CD14-positive monocyte (primary cell): Measurements from ENCODE around the gene COL20A1. TPM values are rescaled to one million over a fixed set of nuclear protein-coding genes. Genes with fewer than 3 reads are reported as not detected.

ENCODE experiments used
- DNase-seq, 3 donors: peaks; one replicate each; pipeline ENCODE4 v3.0.0-alpha.2; 2011 to 2022
- H2AFZ ChIP-seq: 2 replicates; pipeline ENCODE4 v1.6.0; 2012; ENCODE audit warnings: mild to moderate bottlenecking, low read depth, low read length, inconsistent platforms; ENCODE audit not compliant: insufficient read depth, poor library complexity, severe bottlenecking
- H3K27ac ChIP-seq, 2 donors: 1 replicate in 1 of 2; 2 replicates in 1 of 2; pipeline ENCODE4 v1.5.1; 2012 to 2013; ENCODE audit warnings: low read length in 2 of 2, control low read depth in 1 of 2, inconsistent platforms in 1 of 2, low read depth in 1 of 2, mild to moderate bottlenecking in 1 of 2
- H3K27me3 ChIP-seq, 2 donors: one replicate each; pipeline versions ENCODE4 v1.6.0 to v1.6.1; 2011 to 2013; ENCODE audit warnings: low read length in 2 of 2; ENCODE audit not compliant: control insufficient read depth in 2 of 2, insufficient read depth in 2 of 2
- H3K36me3 ChIP-seq, 2 donors: replicated peaks in 1 of 2; 1 replicate in 1 of 2; 2 replicates in 1 of 2; pipeline versions ENCODE4 v1.5.1 to v1.6.1; 2012 to 2013; ENCODE audit warnings: low read length in 2 of 2, control low read depth in 1 of 2, inconsistent platforms in 1 of 2, mild to moderate bottlenecking in 1 of 2; ENCODE audit not compliant: insufficient read depth in 2 of 2, control insufficient read depth in 1 of 2
- H3K4me1 ChIP-seq, 2 donors: 1 replicate in 1 of 2; 2 replicates in 1 of 2; pipeline versions ENCODE4 v1.5.1 to v1.6.1; 2012 to 2013; ENCODE audit warnings: low read length in 2 of 2, control low read depth in 1 of 2, inconsistent platforms in 1 of 2, mild to moderate bottlenecking in 1 of 2, moderate library complexity in 1 of 2; ENCODE audit not compliant: insufficient read depth in 2 of 2, control insufficient read depth in 1 of 2
- H3K4me2 ChIP-seq: replicated peaks from 2 replicates; pipeline ENCODE3; 2012; ENCODE audit warnings: low read length, moderate library complexity, mild to moderate bottlenecking; ENCODE audit not compliant: poor library complexity, severe bottlenecking; ENCODE audit errors: extremely low read depth
- H3K4me3 ChIP-seq, 3 experiments: fragments of 200-600 bp in 1 of 3; sonication (generic) in 1 of 3; replicated peaks in 1 of 3; 1 replicate in 2 of 3; 2 replicates in 1 of 3; pipeline ENCODE4 v1.5.1; 2011 to 2013; ENCODE audit warnings: low read length in 3 of 3, mild to moderate bottlenecking in 3 of 3, control low read depth in 2 of 3, low read depth in 2 of 3, inconsistent platforms in 1 of 3, moderate library complexity in 1 of 3
- H3K79me2 ChIP-seq: 2 replicates; pipeline ENCODE4 v1.6.0; 2012; ENCODE audit warnings: mild to moderate bottlenecking, control low read depth, inconsistent platforms, low read length, moderate library complexity; ENCODE audit not compliant: insufficient read depth
- H3K9ac ChIP-seq: 2 replicates; pipeline ENCODE4 v1.6.0; 2017; ENCODE audit warnings: low read length, mild to moderate bottlenecking; ENCODE audit not compliant: insufficient read depth, poor library complexity, severe bottlenecking
- H3K9me3 ChIP-seq, 2 donors: replicated peaks in 1 of 2; 1 replicate in 1 of 2; 2 replicates in 1 of 2; pipeline versions ENCODE4 v1.5.1 to v1.6.1; 2012 to 2013; ENCODE audit warnings: low read length in 2 of 2, control low read depth in 1 of 2; ENCODE audit not compliant: control insufficient read depth in 1 of 2, insufficient read depth in 1 of 2
- H4K20me1 ChIP-seq: 2 replicates; pipeline ENCODE4 v1.6.0; 2012; ENCODE audit warnings: mild to moderate bottlenecking, low read length, control low read depth, moderate library complexity; ENCODE audit not compliant: insufficient read depth
- H3K27ac Mint-ChIP-seq, 7 donors: one replicate each; pipeline ENCODE4 v1.8.0; 2020; ENCODE audit warnings: mild to moderate bottlenecking in 7 of 7, mixed read lengths in 7 of 7, moderate library complexity in 6 of 7, inconsistent platforms in 2 of 7
- H3K27me3 Mint-ChIP-seq, 3 donors: one replicate each; pipeline ENCODE4 v1.8.0; 2021 to 2022; ENCODE audit warnings: low read depth in 3 of 3, mild to moderate bottlenecking in 3 of 3, mixed read lengths in 3 of 3, moderate library complexity in 3 of 3, inconsistent platforms in 1 of 3
- H3K36me3 Mint-ChIP-seq, 2 donors: one replicate each; pipeline ENCODE4 v1.8.0; 2020; ENCODE audit warnings: mixed read lengths in 2 of 2, inconsistent platforms in 1 of 2, mild to moderate bottlenecking in 1 of 2
- H3K4me1 Mint-ChIP-seq: one replicate; pipeline ENCODE4 v1.8.0; 2020; ENCODE audit warnings: mild to moderate bottlenecking, mixed read lengths
- H3K4me3 Mint-ChIP-seq, 2 donors: one replicate each; pipeline ENCODE4 v1.8.0; 2020; ENCODE audit warnings: mild to moderate bottlenecking in 2 of 2, mixed read lengths in 2 of 2, moderate library complexity in 1 of 2
- H3K9me3 Mint-ChIP-seq, 7 donors: one replicate each; pipeline ENCODE4 v1.8.0; 2020 to 2022; ENCODE audit warnings: mixed read lengths in 7 of 7, mild to moderate bottlenecking in 6 of 7, moderate library complexity in 6 of 7, inconsistent platforms in 2 of 7
- WGBS: methylation state at CpG from one replicate; pipeline ENCODE4 v1.1.5; 2013; ENCODE audit warnings: missing lambda C conversion rate; ENCODE audit not compliant: insufficient coverage; 5-methylcytosine and 5-hydroxymethylcytosine counted together
- intact Hi-C, 2 donors: fragments of 100-400 bp; cut with micrococcal nuclease; formaldehyde crosslinking; loops; one replicate each; pipeline versions ENCODE4 v1.15.0 to v1.15.1; 2023
- polyA plus RNA-seq, 3 donors: library from polyadenylated mRNA; depleted of rRNA in 1 of 3; unstranded in 2 of 3; stranded (reverse) in 1 of 3; fragments of 300-500 nt in 2 of 3; fragments of >200 nt in 1 of 3; fragmentation: Illumina TruSeq in 2 of 3; gene quantifications; 1 replicate in 2 of 3; 2 replicates in 1 of 3; pipeline ENCODE4 v1.2.3, GENCODE V29; 2012 to 2021
- TF ChIP-seq, protein P1 (sequence below): fragments of 200-600 bp; IDR thresholded peaks from one replicate; pipeline ENCODE4 v1.8.0; 2022; ENCODE audit warnings: antibody characterized with exemption, mild to moderate bottlenecking

The COL20A1 gene
- polyA plus RNA-seq, 3 donors, result not detected

GRCh38 chr20:63371291-63371865 is 78.4 kb downstream of the COL20A1 start:
- H3K36me3 Mint-ChIP-seq, result no peaks in the 10 kb centered on the region
- no peak overlapping the region for H3K27ac Mint-ChIP-seq

DNA sequence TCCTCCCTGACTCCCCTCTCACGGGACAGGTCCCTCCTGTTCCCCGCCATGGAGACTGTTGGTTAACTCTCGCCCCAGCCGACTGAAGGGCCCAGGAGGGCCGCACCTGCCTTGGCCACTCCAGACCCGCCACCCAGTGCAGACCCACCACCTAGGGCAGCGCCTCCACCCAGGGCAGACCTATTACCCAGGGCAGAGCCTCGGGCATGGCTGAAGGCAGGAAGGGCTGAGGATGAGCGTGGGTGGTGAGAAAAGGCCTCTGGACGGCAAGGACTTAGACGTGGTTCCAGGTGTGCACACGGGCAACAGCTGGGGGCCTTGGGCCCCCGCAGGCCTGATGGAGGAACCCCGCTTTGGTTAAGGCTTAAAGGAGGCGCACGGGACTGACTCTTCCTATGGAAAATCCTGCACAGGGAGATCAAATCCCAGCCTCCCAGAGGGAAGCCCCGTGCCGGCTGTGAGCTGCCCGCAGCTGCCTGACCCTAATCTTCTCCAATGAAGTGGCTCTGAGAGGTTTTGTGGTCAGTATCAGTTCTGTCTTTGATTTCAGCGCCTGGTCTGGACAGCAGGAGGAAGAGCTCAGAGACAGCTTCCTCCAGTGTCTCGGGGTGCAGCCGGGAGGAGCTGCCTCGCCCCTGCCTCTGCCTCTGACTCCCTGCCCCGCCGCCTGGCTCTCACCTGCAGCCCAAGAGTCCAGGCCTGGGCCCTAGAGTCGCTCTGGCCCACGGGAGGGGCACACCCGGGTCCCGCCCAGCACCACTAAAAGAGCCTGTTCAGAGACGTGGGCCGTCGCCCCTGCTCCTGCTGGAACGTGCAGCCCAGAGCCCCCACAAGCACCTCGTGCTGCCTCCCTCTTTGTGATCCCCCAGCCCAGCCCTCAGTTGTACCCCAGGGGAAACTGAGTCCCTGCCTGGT is 80.2 kb downstream of the COL20A1 start:
- peaks cover 14 to 31% (median 14%) of the 10 kb centered on the region in 3 donors for H3K27me3 Mint-ChIP-seq
- peaks cover 0 to 2% (median 0%) of the 10 kb centered on the region in 7 donors for H3K9me3 Mint-ChIP-seq
- peak overlapping the region in 1 of 7 donors; percentile 20 for H3K27ac Mint-ChIP-seq
- TF ChIP-seq, protein P1, sequence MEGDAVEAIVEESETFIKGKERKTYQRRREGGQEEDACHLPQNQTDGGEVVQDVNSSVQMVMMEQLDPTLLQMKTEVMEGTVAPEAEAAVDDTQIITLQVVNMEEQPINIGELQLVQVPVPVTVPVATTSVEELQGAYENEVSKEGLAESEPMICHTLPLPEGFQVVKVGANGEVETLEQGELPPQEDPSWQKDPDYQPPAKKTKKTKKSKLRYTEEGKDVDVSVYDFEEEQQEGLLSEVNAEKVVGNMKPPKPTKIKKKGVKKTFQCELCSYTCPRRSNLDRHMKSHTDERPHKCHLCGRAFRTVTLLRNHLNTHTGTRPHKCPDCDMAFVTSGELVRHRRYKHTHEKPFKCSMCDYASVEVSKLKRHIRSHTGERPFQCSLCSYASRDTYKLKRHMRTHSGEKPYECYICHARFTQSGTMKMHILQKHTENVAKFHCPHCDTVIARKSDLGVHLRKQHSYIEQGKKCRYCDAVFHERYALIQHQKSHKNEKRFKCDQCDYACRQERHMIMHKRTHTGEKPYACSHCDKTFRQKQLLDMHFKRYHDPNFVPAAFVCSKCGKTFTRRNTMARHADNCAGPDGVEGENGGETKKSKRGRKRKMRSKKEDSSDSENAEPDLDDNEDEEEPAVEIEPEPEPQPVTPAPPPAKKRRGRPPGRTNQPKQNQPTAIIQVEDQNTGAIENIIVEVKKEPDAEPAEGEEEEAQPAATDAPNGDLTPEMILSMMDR, result no peak
- H3K27ac ChIP-seq, result no peak overlapping the region
- no peaks in the 10 kb centered on the region for H3K9me3 ChIP-seq
- intact Hi-C loops, result no loop called here
- H3K36me3 ChIP-seq, result no peaks in the 10 kb centered on the region
- no peak overlapping the region for H2AFZ ChIP-seq
- no peak overlapping the region for H3K4me2 ChIP-seq
- H3K36me3 Mint-ChIP-seq, result no peaks in the 10 kb centered on the region
- no peaks in the 10 kb centered on the region for H3K79me2 ChIP-seq
- no peak overlapping the region for H3K4me3 Mint-ChIP-seq
- no peak overlapping the region for H3K4me3 ChIP-seq
- 78% methylated on average over 32 of the region's 34 CpGs for WGBS
- H4K20me1 ChIP-seq, result no peaks in the 10 kb centered on the region
- peaks cover 0 to 16% of the 10 kb centered on the region in 2 donors for H3K27me3 ChIP-seq
- no peaks in the 10 kb centered on the region for H3K4me1 ChIP-seq
- H3K4me1 Mint-ChIP-seq, result no peaks in the 10 kb centered on the region
- no peak for DNase-seq
- H3K9ac ChIP-seq, result no peak overlapping the region

More at GRCh38 chr20:63371291-63371865, 78.4 kb downstream of the COL20A1 start:
- H3K9me3 ChIP-seq, result no peaks in the 10 kb centered on the region
- no peak overlapping the region for H3K4me3 Mint-ChIP-seq
- no peaks in the 10 kb centered on the region for H3K36me3 ChIP-seq
- H3K27ac ChIP-seq, result no peak overlapping the region
- no peaks in the 10 kb centered on the region for H3K79me2 ChIP-seq
- H3K9me3 Mint-ChIP-seq, result peaks cover 0 to 2% (median 0%) of the 10 kb centered on the region in 7 donors
- TF ChIP-seq, protein P1, result no peak
- H3K27me3 ChIP-seq, result peaks cover 0 to 1% of the 10 kb centered on the region in 2 donors
- H3K4me1 Mint-ChIP-seq, result no peaks in the 10 kb centered on the region
- intact Hi-C loops, result no loop called here
- no peak overlapping the region for H3K4me2 ChIP-seq
- DNase-seq, result no peak
- H4K20me1 ChIP-seq, result no peaks in the 10 kb centered on the region
- H3K9ac ChIP-seq, result no peak overlapping the region
- H2AFZ ChIP-seq, result no peak overlapping the region
- H3K4me1 ChIP-seq, result no peaks in the 10 kb centered on the region
- H3K4me3 ChIP-seq, result no peak overlapping the region
- peaks cover 4 to 14% (median 5%) of the 10 kb centered on the region in 3 donors for H3K27me3 Mint-ChIP-seq
- 81% methylated on average over 23 of the region's 28 CpGs for WGBS
